MM.1S (cell line): Measurements from ENCODE around the gene FAM72C.
"Not testable (repeated sequence)": the region's sequence is repeated elsewhere in the genome, so short reads cannot be mapped to it uniquely, and the experiment has no call there.

Experiments
- EZH2 ChIP-seq: fragments of 300-600 bp; sonication (generic); optimal IDR thresholded peaks from 2 replicates; pipeline ENCODE3; 2017; ENCODE audit warnings: low read depth, mild to moderate bottlenecking, antibody characterized with exemption, low read length, mixed read lengths
- EZH2phosphoT487 ChIP-seq: fragments of 300-600 bp; sonication (generic); IDR thresholded peaks from 2 replicates; pipeline ENCODE4 v1.6.1; 2018; ENCODE audit warnings: antibody characterized with exemption, low read length

DNA sequence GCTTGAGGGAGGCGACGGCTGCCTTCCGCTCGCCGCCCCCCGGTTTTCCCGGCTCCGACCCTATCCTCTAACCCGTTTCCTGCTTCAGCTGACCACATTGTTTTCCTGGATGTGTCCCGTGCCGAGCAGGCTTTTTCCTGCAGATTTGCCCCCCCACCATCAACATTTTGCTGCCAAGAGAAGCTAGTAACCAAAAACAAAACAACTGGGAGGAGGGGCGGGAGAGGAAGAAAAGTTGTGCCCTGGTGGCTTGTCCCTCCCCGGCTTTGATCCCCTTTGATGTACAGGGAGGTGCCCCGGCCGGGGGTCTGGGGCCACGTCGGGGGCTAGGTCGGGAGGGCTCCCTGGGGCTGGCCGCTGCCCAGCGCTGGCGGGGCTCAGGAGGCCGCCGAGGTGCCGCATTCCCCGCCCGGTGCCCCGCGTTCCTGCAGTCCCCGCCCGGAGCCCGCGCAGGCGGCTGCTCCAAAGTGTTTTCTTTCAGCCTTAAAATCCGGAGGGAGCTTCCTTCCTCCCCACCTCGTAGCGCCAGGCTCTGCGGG is 2.2 kb upstream of the FAM72C start:
- not testable (repeated sequence) for TF ChIP-seq EZH2phosphoT487, EZH2
